Endothelial cell of umbilical vein (primary cell): ENCODE data around the gene NLGN2.

Source experiments
- JUN ChIP-seq: IDR thresholded peaks from 2 replicates; pipeline ENCODE4 v1.6.1; 2011; ENCODE audit warnings: borderline replicate concordance, low read depth; ENCODE audit not compliant: insufficient read length, insufficient read depth
- MYC ChIP-seq: IDR thresholded peaks from one replicate; pipeline ENCODE4 v1.6.1; 2011; ENCODE audit warnings: mild to moderate bottlenecking, low read depth, low read length
- POLR2AphosphoS5 ChIP-seq: IDR thresholded peaks from 2 replicates; pipeline ENCODE4 v1.6.1; 2012; ENCODE audit warnings: low read depth, mild to moderate bottlenecking, control low read depth, low read length, moderate library complexity; ENCODE audit not compliant: insufficient read depth
- TF ChIP-seq, protein P1 (sequence below), 2 donors: IDR thresholded peaks; 1 replicate in 1 of 2; 2 replicates in 1 of 2; pipeline ENCODE4 v1.5.1; 2011; ENCODE audit warnings: low read length in 2 of 2, mild to moderate bottlenecking in 2 of 2, moderate library complexity in 2 of 2, control low read depth in 1 of 2, inconsistent platforms in 1 of 2, low read depth in 1 of 2; ENCODE audit not compliant: insufficient read depth in 1 of 2; ENCODE audit errors: extremely low read depth in 1 of 2

DNA sequence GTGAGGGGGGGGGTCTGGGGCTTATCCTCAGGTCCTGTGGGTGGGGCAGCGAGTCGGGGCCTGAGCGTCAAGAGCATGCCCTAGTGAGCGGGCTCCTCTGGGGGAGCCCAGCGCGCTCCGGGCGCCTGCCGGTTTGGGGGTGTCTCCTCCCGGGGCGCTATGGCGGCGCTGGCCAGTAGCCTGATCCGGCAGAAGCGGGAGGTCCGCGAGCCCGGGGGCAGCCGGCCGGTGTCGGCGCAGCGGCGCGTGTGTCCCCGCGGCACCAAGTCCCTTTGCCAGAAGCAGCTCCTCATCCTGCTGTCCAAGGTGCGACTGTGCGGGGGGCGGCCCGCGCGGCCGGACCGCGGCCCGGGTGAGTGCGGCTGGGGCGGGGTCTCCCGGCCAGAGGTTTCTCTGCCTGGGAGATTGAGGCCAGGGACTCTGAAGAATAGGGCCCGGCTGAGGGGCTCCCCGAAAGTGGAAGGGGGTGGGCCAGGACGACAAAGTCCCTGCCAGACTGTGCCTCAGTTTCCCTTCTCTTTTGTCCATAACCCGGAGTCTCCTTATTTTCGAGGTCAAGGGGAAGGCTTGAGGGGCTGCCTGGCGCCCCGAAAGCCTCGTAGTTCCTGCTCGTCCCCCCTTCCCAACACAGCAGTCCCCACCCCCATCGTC lies 31.9 kb downstream of the NLGN2 start, which contains the start of gene FGF11:
- TF ChIP-seq, protein P1, sequence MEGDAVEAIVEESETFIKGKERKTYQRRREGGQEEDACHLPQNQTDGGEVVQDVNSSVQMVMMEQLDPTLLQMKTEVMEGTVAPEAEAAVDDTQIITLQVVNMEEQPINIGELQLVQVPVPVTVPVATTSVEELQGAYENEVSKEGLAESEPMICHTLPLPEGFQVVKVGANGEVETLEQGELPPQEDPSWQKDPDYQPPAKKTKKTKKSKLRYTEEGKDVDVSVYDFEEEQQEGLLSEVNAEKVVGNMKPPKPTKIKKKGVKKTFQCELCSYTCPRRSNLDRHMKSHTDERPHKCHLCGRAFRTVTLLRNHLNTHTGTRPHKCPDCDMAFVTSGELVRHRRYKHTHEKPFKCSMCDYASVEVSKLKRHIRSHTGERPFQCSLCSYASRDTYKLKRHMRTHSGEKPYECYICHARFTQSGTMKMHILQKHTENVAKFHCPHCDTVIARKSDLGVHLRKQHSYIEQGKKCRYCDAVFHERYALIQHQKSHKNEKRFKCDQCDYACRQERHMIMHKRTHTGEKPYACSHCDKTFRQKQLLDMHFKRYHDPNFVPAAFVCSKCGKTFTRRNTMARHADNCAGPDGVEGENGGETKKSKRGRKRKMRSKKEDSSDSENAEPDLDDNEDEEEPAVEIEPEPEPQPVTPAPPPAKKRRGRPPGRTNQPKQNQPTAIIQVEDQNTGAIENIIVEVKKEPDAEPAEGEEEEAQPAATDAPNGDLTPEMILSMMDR (IDR thresholded peaks at IDR 0.05; ENCODE audit: extremely low read depth in 1 of 2, insufficient read depth in 1 of 2, low read depth in 1 of 2, low read length in 2 of 2): no peak
- no peak for TF ChIP-seq MYC
- no peak for TF ChIP-seq JUN
- TF ChIP-seq POLR2AphosphoS5: no peak
